Stimulated activated CD8-positive, alpha-beta memory T cell treated with anti-CD3 and anti-CD28 coated beads, Interleukin-12 subunit alpha, Interleukin-12 subunit beta, amount 100 ng/mL, for 4 hours (primary cell): Measurements from ENCODE around the gene P2RX2.
A peak's percentile ranks its signal among the peaks of the same experiment; 100 is the strongest.

Source experiments
- DNase-seq: peaks from one replicate; pipeline ENCODE4 v3.0.0-alpha.2; 2020; ENCODE audit warnings: low read depth

P2RX2 gene

GRCh38 chr12:132603240-132604150 lies 15.1 kb upstream of the P2RX2 start:
- DNase-seq = no peak

- no peak for DNase-seq
These were observed 14.4 kb upstream of the P2RX2 start for GRCh38 chr12:132604151-132604618.

GRCh38 chr12:132604668-132605441 lies 13.7 kb upstream of the P2RX2 start:
- no peak for DNase-seq

DNA sequence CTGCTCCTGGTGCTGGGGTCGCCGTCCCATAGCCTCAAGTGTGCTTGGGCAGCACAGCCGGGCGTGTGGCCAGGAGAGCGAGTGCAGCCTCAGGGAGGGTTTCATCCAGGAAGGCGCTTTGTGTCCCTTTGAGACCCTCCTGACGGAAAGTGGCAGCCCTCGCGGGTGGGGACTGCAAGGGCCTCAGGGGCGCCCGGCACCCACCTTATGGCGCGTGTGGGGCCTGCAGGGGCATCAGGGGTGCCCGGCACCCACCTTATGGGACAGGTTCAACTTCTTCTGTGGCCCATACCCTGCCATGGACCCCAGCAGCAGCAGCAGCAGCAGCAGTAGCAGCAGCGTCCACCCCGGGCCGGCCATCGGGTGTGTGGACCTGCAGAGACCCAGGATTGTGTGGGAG lies 12.7 kb upstream of the P2RX2 start:
- no peak for DNase-seq

- DNase-seq = no peak
These were observed 12.1 kb upstream of the P2RX2 start for GRCh38 chr12:132606466-132606865.

- DNase-seq = no peak
These were observed 11.6 kb upstream of the P2RX2 start for GRCh38 chr12:132606927-132607326.

DNA sequence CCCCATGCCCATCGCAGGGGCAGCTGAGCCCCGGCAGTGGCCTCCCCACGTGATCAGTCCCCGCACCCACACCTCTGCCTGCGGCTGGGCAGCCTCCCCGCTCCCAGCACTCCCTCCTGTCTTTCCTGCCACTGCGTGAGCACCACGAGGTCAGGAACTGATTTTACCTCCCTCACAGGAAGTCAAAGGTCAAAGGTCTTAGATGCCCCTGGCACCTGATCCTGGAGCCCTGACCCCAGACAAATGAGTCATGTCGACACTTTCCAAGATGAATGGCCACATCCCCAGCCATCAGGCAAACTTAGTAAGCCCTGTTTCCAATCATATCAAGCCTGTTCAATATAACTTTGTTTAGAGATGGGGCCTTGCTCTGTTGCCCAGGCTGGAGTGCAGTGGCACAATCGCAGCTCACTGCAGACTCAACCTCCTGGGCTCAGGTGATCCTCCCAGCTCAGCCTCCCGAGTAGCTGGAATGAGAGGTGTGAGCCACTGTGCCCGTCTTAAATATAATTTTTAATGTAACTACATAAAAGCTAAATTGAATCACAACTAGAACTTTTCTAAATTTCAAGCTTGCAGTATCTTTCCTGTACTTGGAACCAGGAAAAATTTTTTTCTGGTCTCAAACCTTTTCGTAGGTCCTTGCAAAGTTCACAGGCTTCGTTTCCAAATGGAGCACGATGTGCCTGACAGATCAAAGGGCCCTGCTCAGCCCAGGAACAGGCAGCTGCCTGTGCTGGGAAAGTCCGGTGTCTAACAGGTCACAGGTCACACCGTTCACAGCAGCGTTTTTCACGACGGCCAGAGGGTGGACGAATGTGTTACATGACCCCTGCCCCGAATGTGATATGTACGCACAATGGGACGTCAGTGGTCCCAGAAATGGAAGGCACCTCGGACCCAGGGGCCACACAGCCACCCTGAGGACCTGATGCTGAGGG lies 10.1 kb upstream of the P2RX2 start:
- DNase-seq = no peak

GRCh38 chr12:132610051-132610759 lies 8.4 kb upstream of the P2RX2 start, which contains the start of gene LRCOL1:
Gene LRCOL1 (minus strand): TSS chr12:132610582. CDS start chr12:132606251, 4,331 bp downstream.
- DNase-seq = no peak

DNA sequence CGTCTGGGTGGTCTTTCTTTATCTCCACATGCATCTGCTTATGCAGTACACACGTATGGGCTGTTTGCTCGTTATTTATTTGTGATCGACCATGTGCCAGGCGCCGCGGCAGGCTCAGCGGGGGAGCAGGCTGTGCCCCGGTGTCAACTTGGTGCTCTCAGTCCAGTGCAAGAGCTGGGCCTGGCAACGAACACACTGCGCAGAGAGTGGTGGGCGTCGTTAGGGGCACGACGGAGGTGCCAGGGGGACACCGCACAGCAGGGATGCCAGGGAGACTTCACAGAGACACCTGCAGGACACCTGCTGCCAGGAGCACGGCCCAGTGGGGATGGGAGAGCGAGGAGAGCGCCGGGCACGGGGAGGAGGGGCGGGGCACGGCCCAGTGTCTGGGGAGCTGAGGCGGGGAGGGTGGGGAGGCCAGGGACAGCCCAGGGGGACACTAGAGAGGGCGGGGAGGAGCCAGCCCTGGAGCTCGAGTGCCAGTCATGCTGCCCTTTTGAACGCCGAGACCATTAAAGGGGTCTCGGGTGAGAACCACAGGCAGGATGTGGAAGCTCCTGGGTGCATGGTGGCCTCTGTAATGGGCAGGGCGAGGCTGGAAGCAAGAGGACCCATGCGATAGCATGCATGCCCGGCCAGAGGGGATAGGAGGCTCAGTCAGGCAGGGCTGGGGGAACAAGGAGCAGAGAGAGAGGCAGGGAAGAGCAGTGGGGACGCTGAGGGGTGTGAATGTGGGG lies 7.5 kb upstream of the P2RX2 start:
- DNase-seq = no peak

GRCh38 chr12:132611620-132612019 lies 7.0 kb upstream of the P2RX2 start:
- DNase-seq = no peak

- no peak for DNase-seq
These were observed 4.5 kb upstream of the P2RX2 start for GRCh38 chr12:132614029-132614428.

GRCh38 chr12:132614861-132615578 lies 3.6 kb upstream of the P2RX2 start:
- peak; percentile 57 for DNase-seq

DNA sequence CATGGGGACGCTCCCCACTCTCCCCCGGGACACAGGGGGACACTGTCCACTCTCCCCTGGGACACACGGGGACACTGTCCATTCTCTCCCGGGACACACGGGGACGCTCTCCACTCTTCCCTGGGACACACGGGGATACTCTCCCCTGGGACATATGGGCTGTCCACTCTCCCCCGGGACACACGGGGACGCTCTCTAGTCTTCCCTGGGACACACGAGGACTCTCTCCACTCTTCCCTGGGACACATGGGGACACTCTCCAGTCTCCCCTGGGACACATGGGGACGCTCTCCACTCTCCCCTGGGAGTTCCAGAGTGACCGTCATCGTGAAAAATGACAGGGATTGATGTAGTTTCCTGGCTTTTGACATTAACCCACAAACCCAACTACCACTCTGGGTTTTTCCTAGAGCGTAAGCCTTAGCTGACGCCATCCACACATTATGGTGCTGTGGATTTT lies 3.0 kb upstream of the P2RX2 start:
- DNase-seq = no peak

DNA sequence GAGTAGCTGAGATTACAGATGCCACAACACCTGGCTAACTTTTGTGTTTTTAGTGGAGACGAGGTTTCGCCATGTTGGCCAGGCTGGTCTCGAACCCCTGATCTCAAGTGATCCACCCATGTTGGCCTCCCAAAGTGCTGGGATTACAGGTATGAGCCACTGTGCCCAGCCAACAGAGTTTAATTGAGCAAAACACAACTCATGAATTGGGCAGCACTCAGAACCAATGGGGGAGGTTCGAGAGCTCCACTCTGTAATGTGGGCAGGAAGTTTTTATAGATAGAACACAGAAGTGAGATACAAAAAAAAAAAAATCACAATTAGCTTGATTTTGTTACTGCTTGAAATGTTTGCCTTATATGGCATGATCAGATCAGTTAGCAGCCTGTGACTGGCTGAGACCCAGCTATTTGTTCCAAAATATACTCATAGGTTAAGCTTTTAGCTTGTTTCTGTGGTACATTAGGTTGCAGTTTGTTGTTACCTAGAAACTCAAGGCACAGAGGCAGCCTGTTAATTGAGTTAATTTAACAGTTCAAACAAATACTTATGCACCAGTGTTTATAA lies 1.4 kb upstream of the P2RX2 start:
- DNase-seq = no peak

- DNase-seq = no peak
These were observed 524 bp upstream of the P2RX2 start for GRCh38 chr12:132617822-132618682.

DNA sequence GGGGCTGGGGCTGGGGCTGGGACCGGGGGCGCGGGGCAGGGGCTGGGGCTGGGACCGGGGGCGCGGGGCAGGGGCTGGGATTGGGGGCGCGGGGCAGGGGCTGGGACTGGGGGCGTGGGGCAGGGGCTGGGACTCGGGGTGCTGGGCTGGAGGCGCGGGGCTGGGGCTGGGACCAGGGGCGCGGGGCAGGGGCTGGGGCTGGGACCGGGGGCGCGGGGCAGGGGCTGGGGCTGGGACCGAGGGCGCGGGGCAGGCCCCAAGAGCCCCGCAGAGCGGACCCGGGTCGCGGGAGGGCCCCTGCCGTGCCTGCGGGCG lies 452 bp downstream of the P2RX2 start:
- no peak for DNase-seq

DNA sequence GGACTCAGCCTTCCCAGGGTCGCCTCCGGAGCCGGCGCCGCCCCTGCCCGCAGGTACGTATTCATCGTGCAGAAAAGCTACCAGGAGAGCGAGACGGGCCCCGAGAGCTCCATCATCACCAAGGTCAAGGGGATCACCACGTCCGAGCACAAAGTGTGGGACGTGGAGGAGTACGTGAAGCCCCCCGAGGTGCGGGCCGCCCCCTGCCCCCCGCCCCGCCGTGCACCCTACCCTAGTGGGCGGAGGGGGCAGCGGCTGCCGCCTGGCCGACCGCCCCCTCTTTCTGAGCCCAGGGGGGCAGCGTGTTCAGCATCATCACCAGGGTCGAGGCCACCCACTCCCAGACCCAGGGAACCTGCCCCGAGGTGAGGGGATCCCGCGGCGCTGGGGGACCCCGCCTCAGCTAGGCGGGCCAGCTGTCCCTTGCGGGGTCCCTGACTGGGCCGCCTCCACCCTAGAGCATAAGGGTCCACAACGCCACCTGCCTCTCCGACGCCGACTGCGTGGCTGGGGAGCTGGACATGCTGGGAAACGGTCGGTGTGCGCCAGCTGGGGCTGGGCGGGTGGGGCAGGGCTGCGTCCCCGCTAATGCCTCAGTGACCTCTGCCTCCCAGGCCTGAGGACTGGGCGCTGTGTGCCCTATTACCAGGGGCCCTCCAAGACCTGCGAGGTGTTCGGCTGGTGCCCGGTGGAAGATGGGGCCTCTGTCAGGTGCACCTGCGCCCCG lies 973 bp downstream of the P2RX2 start:
- DNase-seq = no peak
